Left renal pelvis (tissue), 4 donors: Measurements from ENCODE around the gene CIITA. TPM values are rescaled to one million over a fixed set of nuclear protein-coding genes. Genes with fewer than 3 reads are reported as not detected.

Experiments
- DNase-seq, 4 donors: peaks; one replicate each; pipeline ENCODE4 v3.0.0-alpha.2; 2013; ENCODE audit warnings: low read depth in 4 of 4, low spot score in 3 of 4
- polyA plus RNA-seq, 4 donors: library from polyadenylated mRNA; unstranded; fragments of 120-200 nt; gene quantifications; one replicate each; pipeline ENCODE4 v1.2.1, GENCODE V29; 2013; ENCODE audit not compliant: insufficient read length in 4 of 4

Gene CIITA
- polyA plus RNA-seq, 4 donors = 2.3 to 6.7 (median 5.6) TPM

DNA sequence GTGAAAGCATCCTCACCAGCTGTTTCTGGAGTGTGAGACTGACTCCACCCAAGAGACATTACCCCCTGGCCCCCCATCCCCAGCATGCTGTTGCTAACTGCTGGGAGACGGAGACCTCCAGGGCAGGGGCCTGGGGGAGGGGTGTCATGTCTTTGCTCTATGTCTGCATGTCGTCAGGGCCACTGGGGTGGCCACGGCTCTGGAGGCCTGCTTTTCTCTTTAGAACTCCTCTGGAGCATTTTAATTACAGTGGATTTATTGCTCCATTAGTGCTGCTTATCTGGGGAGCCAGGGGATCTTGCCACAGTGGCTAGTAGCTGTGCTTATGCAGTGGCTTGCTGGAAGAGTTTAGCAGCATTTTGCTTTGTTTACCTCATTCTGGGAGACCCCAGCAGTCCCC is 99.6 kb downstream of the CIITA start:
- peak in 2 of 4 donors; percentile 54 to 60 for DNase-seq

- no peak for DNase-seq
Observed at GRCh38 chr16:10978124-10978523, 101.1 kb downstream of the CIITA start.

- DNase-seq = no peak
Observed at GRCh38 chr16:10978871-10979446, 102.0 kb downstream of the CIITA start.

GRCh38 chr16:10979717-10980601 is 103.0 kb downstream of the CIITA start:
- no peak for DNase-seq

GRCh38 chr16:10980813-10981212 is 103.8 kb downstream of the CIITA start:
- DNase-seq = no peak

DNA sequence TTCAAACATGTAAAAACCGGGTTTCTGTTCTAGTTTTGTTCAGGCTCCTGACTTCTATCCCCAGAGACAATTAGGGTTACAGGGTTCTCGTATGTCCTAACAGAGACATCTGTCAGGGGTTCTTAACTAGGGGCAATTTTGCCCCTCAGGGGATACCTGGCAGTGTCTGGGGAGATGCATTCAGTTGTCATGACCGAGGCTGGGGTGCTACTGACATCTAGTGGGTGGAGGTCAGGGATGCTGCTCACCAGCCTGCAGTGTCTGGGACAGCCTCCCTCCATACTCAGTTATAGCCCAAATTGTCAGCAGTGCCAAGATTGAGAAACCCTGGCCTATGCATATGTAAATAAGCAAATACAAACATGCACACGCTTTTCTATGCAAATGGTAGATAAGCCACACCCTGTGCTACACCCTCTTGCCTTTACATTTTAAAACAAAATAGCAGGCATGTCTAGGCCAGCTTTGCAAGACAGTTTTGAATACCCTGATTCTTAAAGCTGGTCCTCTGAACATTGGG is 104.8 kb downstream of the CIITA start:
- DNase-seq = no peak

DNA sequence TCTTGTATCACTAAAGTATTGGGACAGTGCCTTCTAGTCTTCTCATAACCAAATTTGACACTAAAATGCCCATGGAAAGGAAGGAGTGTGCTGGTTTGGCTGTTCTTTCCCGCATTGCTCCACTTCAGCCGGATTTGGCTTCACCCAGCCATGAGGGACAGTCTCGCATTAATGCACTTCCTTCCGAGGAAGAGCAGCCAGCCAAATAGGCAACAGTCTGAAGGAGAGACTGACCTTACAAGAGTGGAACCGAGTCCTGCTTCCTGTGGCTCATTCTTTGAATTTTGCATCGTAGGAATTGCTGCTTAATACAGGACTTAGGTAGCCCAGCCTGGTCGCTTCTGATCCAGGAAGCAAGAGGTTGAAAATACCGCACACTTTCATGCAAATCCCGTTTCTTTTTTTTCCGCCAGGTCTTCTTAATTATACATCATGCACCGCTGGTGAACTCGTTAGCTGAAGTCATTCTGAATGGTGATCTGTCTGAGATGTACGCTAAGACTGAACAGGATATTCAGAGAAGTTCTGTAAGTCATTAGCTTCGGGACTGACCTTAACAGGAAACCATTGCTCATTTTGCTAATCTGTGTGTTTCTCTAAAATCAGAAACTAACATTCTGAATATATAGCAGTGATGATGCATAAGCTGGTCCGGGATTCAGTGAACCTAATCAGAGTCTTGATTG is 105.6 kb downstream of the CIITA start:
- DNase-seq = no peak

DNA sequence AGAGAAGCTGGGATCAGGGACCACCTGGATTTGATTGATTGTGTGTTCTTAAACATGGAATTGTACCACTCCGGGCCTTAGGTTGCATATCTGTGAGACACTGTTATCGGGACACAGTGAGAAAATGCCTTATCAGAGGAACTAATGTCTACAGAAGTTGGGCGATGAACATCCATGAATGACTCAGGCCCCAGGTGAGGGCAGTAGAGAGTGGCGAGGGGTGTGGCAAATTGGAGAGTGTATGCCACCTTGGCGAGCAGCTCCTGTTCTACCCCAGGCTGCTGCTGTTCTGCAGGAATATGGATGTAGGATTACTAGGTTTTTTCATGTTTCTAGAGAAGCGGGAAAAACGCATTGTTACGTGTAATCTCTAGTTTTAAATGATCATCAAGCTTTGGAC is 106.2 kb downstream of the CIITA start:
- DNase-seq = no peak

- DNase-seq = no peak
Observed at GRCh38 chr16:10984509-10984908, 107.5 kb downstream of the CIITA start.

Other genes starting within 250 kb of the CIITA start
- under 1 TPM; 0.16 to 0.53 (median 0.24) TPM for gene TEKT5, start 182.3 kb upstream of the CIITA start, polyA plus RNA-seq
- gene NUBP1, start 133.4 kb upstream of the CIITA start, polyA plus RNA-seq = 10 to 100 TPM; 25.1 to 37.6 (median 30.6) TPM
- 1 to 10 TPM; 2.3 to 7.9 (median 4.7) TPM for gene TVP23A, start 58.4 kb upstream of the CIITA start, polyA plus RNA-seq
- 10 to 100 TPM; 44.4 to 49.8 (median 45.9) TPM for gene DEXI, start 65.3 kb downstream of the CIITA start, polyA plus RNA-seq
- 10 to 100 TPM; 18.0 to 25.9 (median 22.7) TPM for gene CLEC16A, start 67.4 kb downstream of the CIITA start, polyA plus RNA-seq